Measurements from ENCODE around the gene HTRA3. TPM values are rescaled to one million over a fixed set of nuclear protein-coding genes. Genes with fewer than 3 reads are reported as not detected.

HTRA3 gene
- total and polyA plus RNA-seq, 2 experiments from 2014 or later, result 1.3 to 3.6 TPM

GRCh38 chr4:8266088-8266487 lies 3.5 kb upstream of the HTRA3 start:
- Histone ChIP-seq H3K4me2 (no peak overlapping the region), H3K27me3 (ENCODE audit: insufficient read depth) (peaks cover 12% of the 10 kb centered on the region), H2AFZ (no peak overlapping the region), H3F3A (replicated peaks; ENCODE audit: low read depth) (no peaks in the 10 kb centered on the region), H3K27ac (ENCODE audit: low read depth) (no peak overlapping the region), H3K79me2 (replicated peaks; ENCODE audit: insufficient read depth) (no peaks in the 10 kb centered on the region), H3K9me2 (ENCODE audit: insufficient read depth) (no peaks in the 10 kb centered on the region), H4K20me1 (replicated peaks; ENCODE audit: insufficient read depth) (no peaks in the 10 kb centered on the region), H3K4me3 (no peak overlapping the region), H3K4me1 (ENCODE audit: insufficient read depth) (no peaks in the 10 kb centered on the region), H3K36me3 (ENCODE audit: insufficient read depth) (no peaks in the 10 kb centered on the region)
- peaks cover 27% of the 10 kb centered on the region for H3K27me3 Mint-ChIP-seq (ENCODE audit: insufficient read depth, low read depth, poor library complexity)
- no peak for ATAC-seq
- no peak for TF ChIP-seq EZH2phosphoT487 (IDR thresholded peaks at IDR 0.05; ENCODE audit: unreplicated experiment)
- TF ChIP-seq CREB1 (CRISPR knock-in tag; IDR thresholded peaks at IDR 0.05; ENCODE audit: low read depth), result no peak
- TF ChIP-seq EZH2 (IDR thresholded peaks at IDR 0.05; ENCODE audit: low read depth, unreplicated experiment), result no peak
- no peak for TF ChIP-seq ZNF462 (CRISPR knock-in tag; IDR thresholded peaks at IDR 0.05)
- TF ChIP-seq NANOG (IDR thresholded peaks at IDR 0.05; ENCODE audit: borderline replicate concordance), result no peak
- no peak for TF ChIP-seq POLR2AphosphoS5 (IDR thresholded peaks at IDR 0.05; ENCODE audit: low read depth)
- no peak for TF ChIP-seq ZNF331 (CRISPR knock-in tag; IDR thresholded peaks at IDR 0.05; ENCODE audit: low read depth)
- no peak for TF ChIP-seq JUNB (IDR thresholded peaks at IDR 0.05; ENCODE audit: unreplicated experiment)
- no peak for TF ChIP-seq STAT1 (IDR thresholded peaks at IDR 0.05; ENCODE audit: unreplicated experiment)
- TF ChIP-seq CTCF (conservative IDR thresholded peaks at IDR 0.05; ENCODE audit: low read depth in 2 of 2), result no peak
- no peak for TF ChIP-seq ETS1 (IDR thresholded peaks at IDR 0.05)
- no peak for TF ChIP-seq REST (IDR thresholded peaks at IDR 0.05; ENCODE audit: unreplicated experiment)
- no peak for TF ChIP-seq ZNF114 (CRISPR knock-in tag; IDR thresholded peaks at IDR 0.05)
- peaks cover 14% of the 10 kb centered on the region for H3K4me1 Mint-ChIP-seq
- DNase-seq (ENCODE audit: low spot score), result no peak
- H3K4me3 Mint-ChIP-seq, result no peak overlapping the region
- no peaks in the 10 kb centered on the region for H3K36me3 Mint-ChIP-seq (ENCODE audit: low read depth)
- H3K9me3 Mint-ChIP-seq, result no peaks in the 10 kb centered on the region; the same call in 2 of the 3 replicates
- peak overlapping the region; percentile 40; the same call in 1 of the 2 replicates for H3K27ac Mint-ChIP-seq
